GM23338 (cell line): Measurements from ENCODE around the gene MICAL3. TPM values are rescaled to one million over a fixed set of nuclear protein-coding genes. Genes with fewer than 3 reads are reported as not detected.

Experiments used
- ATAC-seq: fragments of 200-7000 bp; cut with Tn5 transposase; 3 replicates; pipeline ENCODE4 v1.9.1; 2020
- DNase-seq: peaks from one replicate; pipeline ENCODE4 v3.0.0-alpha.2; 2015; ENCODE audit warnings: low spot score
- H2AFZ ChIP-seq: fragments of 200-600 bp; sonication (generic); 2 replicates; pipeline ENCODE4 v1.8.0; 2016; ENCODE audit warnings: antibody characterized with exemption, mild to moderate bottlenecking, moderate library complexity
- H3F3A ChIP-seq: fragments of 200-600 bp; sonication (generic); replicated peaks from 2 replicates; pipeline ENCODE4 v1.8.0; 2017; ENCODE audit warnings: antibody characterized with exemption, mixed run types, low read depth
- H3K27ac ChIP-seq: fragments of 200-600 bp; sonication (generic); 2 replicates; pipeline ENCODE4 v1.6.1; 2016; ENCODE audit warnings: low read depth
- H3K27me3 ChIP-seq: fragments of 200-600 bp; sonication (generic); 2 replicates; pipeline ENCODE4 v1.8.0; 2016; ENCODE audit warnings: mild to moderate bottlenecking, mixed run types, moderate library complexity; ENCODE audit not compliant: insufficient read depth
- H3K36me3 ChIP-seq: fragments of 200-600 bp; sonication (generic); 2 replicates; pipeline ENCODE4 v1.8.0; 2016; ENCODE audit warnings: mild to moderate bottlenecking; ENCODE audit not compliant: insufficient read depth
- H3K4me1 ChIP-seq: fragments of 200-600 bp; sonication (generic); 2 replicates; pipeline ENCODE4 v1.8.0; 2016; ENCODE audit warnings: mild to moderate bottlenecking, moderate library complexity; ENCODE audit not compliant: insufficient read depth
- H3K4me2 ChIP-seq: fragments of 200-600 bp; sonication (generic); 2 replicates; pipeline ENCODE4 v1.7.1; 2017; ENCODE audit warnings: mixed run types
- H3K4me3 ChIP-seq: fragments of 200-600 bp; sonication (generic); 2 replicates; pipeline ENCODE4 v1.6.1; 2016; ENCODE audit warnings: mixed run types
- H3K79me2 ChIP-seq: fragments of 200-600 bp; sonication (generic); replicated peaks from 2 replicates; pipeline ENCODE4 v1.8.0; 2017; ENCODE audit warnings: mild to moderate bottlenecking; ENCODE audit not compliant: insufficient read depth
- H3K9me2 ChIP-seq: fragments of 200-600 bp; sonication (generic); 2 replicates; pipeline ENCODE4 v1.8.0; 2017; ENCODE audit not compliant: insufficient read depth
- H4K20me1 ChIP-seq: fragments of 200-600 bp; sonication (generic); replicated peaks from 2 replicates; pipeline ENCODE4 v1.8.0; 2017; ENCODE audit warnings: mild to moderate bottlenecking; ENCODE audit not compliant: insufficient read depth
- H3K27ac Mint-ChIP-seq: 2 replicates; pipeline ENCODE4 v1.8.0; 2020; ENCODE audit warnings: inconsistent platforms, mild to moderate bottlenecking, moderate library complexity, mixed read lengths
- H3K27me3 Mint-ChIP-seq: 3 replicates; pipeline ENCODE4 v1.8.0; 2022; ENCODE audit warnings: low read depth, mild to moderate bottlenecking, moderate library complexity, mixed read lengths, inconsistent platforms; ENCODE audit not compliant: insufficient read depth, poor library complexity
- H3K36me3 Mint-ChIP-seq: 3 replicates; pipeline ENCODE4 v1.8.0; 2021; ENCODE audit warnings: low read depth, mild to moderate bottlenecking, inconsistent platforms, moderate library complexity, mixed read lengths
- H3K4me1 Mint-ChIP-seq: 3 replicates; pipeline ENCODE4 v1.8.0; 2020; ENCODE audit warnings: mild to moderate bottlenecking, inconsistent platforms, mixed read lengths
- H3K4me3 Mint-ChIP-seq: 3 replicates; pipeline ENCODE4 v1.8.0; 2021; ENCODE audit warnings: moderate library complexity, mild to moderate bottlenecking, inconsistent platforms, mixed read lengths
- H3K9me3 Mint-ChIP-seq: 3 replicates; pipeline ENCODE4 v1.8.0; 2020; ENCODE audit warnings: moderate library complexity, mild to moderate bottlenecking, inconsistent platforms, mixed read lengths
- CREB1 ChIP-seq: fragments of 250-450 bp; sonication (Bioruptor Pico); IDR thresholded peaks from 2 replicates; pipeline ENCODE4 v1.5.0; 2020; ENCODE audit warnings: low read depth, mild to moderate bottlenecking, moderate library complexity
- EZH2 ChIP-seq: fragments of 200-600 bp; sonication (generic); IDR thresholded peaks from one replicate; pipeline ENCODE4 v1.8.0; 2017; ENCODE audit warnings: antibody characterized with exemption, mild to moderate bottlenecking, low read depth; ENCODE audit not compliant: unreplicated experiment
- EZH2phosphoT487 ChIP-seq: fragments of 200-600 bp; sonication (generic); IDR thresholded peaks from one replicate; pipeline ENCODE4 v1.8.1; 2018; ENCODE audit warnings: antibody characterized with exemption; ENCODE audit not compliant: unreplicated experiment
- JUNB ChIP-seq: IDR thresholded peaks from one replicate; pipeline ENCODE4 v1.6.1; 2016; ENCODE audit warnings: antibody characterized with exemption; ENCODE audit not compliant: unreplicated experiment
- NANOG ChIP-seq: IDR thresholded peaks from 2 replicates; pipeline ENCODE4 v1.6.1; 2016; ENCODE audit warnings: antibody characterized with exemption, borderline replicate concordance
- POLR2AphosphoS5 ChIP-seq: IDR thresholded peaks from 2 replicates; pipeline ENCODE4 v1.6.1; 2016; ENCODE audit warnings: antibody characterized with exemption, low read depth
- STAT1 ChIP-seq: IDR thresholded peaks from one replicate; pipeline ENCODE4 v1.6.1; 2016; ENCODE audit warnings: antibody characterized with exemption; ENCODE audit not compliant: unreplicated experiment
- ZNF114 ChIP-seq: fragments of 250-450 bp; sonication (Bioruptor Pico); IDR thresholded peaks from 2 replicates; pipeline ENCODE4 v1.5.0; 2020; ENCODE audit warnings: mild to moderate bottlenecking, moderate library complexity
- ZNF331 ChIP-seq: fragments of 250-450 bp; sonication (Bioruptor Pico); IDR thresholded peaks from 2 replicates; pipeline ENCODE4 v1.5.0; 2020; ENCODE audit warnings: low read depth, mild to moderate bottlenecking, moderate library complexity
- polyA plus RNA-seq: library from polyadenylated mRNA; unstranded; fragments of >200 nt; fragmentation: Nextera tagmentation; extraction: Ambion mirVana; gene quantifications from 2 replicates; pipeline ENCODE4 v1.2.1, GENCODE V29; 2016
- total RNA-seq: library from RNA; depleted of rRNA; stranded (reverse); fragments of >200 nt; shearing (Covaris generic); gene quantifications from 2 replicates; pipeline ENCODE4 v1.2.3, GENCODE V29; 2014
- TF ChIP-seq, protein P1 (sequence below): IDR thresholded peaks from 2 replicates; pipeline ENCODE4 v1.6.1; 2016; ENCODE audit warnings: antibody characterized with exemption
- TF ChIP-seq, protein P2 (sequence below): fragments of 250-450 bp; sonication (Bioruptor Pico); IDR thresholded peaks from 2 replicates; pipeline ENCODE4 v1.5.0; 2020; ENCODE audit warnings: mild to moderate bottlenecking, moderate library complexity
- TF ChIP-seq, protein P3 (sequence below), 2 experiments: fragments of 200-600 bp in 1 of 2; sonication (generic) in 1 of 2; conservative IDR thresholded peaks; 2 replicates each; pipeline versions ENCODE4 v1.5.1 to v1.6.1; 2016 to 2017; ENCODE audit warnings: antibody characterized with exemption in 2 of 2, low read depth in 2 of 2, mild to moderate bottlenecking in 2 of 2, moderate library complexity in 1 of 2
- TF ChIP-seq, protein P4 (sequence below): IDR thresholded peaks from one replicate; pipeline ENCODE4 v1.6.1; 2018; ENCODE audit warnings: antibody characterized with exemption; ENCODE audit not compliant: unreplicated experiment

The MICAL3 gene
- total and polyA plus RNA-seq, 2 experiments from 2014 or later: 10.1 to 33.9 TPM

DNA sequence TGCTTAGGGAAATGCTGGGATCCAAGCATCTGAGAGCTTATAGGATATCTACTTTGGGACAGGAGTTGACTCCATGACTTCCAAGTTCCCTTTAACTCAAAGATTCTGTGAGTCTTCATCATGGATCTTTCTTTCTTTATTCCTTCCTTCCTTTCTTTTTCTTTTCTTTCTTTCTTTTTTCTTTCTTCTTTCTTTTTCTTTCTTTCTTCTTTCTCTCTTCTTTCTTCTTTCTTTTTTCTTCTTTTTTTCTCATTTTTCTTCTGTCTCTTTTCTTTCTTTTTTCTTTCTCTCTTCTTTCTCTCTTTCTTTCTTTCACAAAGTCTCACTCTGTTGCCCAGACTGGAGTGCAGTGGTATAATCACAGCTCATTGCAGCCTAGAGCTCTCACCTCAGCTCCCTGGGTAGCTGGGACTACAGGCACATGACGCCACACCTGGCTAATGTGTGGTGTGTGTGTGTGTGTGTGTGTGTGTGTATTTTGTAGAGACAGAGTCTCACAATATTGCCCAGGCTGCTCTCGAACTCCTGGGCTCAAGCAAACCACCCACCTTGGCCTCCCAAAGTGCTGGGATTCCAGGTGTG is 5.4 kb upstream of the MICAL3 start:
- no peaks in the 10 kb centered on the region for H3K36me3 Mint-ChIP-seq
- H3K9me3 Mint-ChIP-seq: no peaks in the 10 kb centered on the region
- H3K9me2 ChIP-seq: no peaks in the 10 kb centered on the region
- H3K79me2 ChIP-seq: no peaks in the 10 kb centered on the region
- no peak for DNase-seq
- TF ChIP-seq NANOG (no peak), ZNF331 (CRISPR knock-in tag) (no peak), JUNB (no peak), POLR2AphosphoS5 (no peak), EZH2phosphoT487 (no peak), STAT1 (no peak), EZH2 (no peak), ZNF114 (no peak), CREB1 (CRISPR knock-in tag) (no peak)
- TF ChIP-seq, protein P1, sequence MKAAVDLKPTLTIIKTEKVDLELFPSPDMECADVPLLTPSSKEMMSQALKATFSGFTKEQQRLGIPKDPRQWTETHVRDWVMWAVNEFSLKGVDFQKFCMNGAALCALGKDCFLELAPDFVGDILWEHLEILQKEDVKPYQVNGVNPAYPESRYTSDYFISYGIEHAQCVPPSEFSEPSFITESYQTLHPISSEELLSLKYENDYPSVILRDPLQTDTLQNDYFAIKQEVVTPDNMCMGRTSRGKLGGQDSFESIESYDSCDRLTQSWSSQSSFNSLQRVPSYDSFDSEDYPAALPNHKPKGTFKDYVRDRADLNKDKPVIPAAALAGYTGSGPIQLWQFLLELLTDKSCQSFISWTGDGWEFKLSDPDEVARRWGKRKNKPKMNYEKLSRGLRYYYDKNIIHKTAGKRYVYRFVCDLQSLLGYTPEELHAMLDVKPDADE: no peak
- TF ChIP-seq, protein P2, sequence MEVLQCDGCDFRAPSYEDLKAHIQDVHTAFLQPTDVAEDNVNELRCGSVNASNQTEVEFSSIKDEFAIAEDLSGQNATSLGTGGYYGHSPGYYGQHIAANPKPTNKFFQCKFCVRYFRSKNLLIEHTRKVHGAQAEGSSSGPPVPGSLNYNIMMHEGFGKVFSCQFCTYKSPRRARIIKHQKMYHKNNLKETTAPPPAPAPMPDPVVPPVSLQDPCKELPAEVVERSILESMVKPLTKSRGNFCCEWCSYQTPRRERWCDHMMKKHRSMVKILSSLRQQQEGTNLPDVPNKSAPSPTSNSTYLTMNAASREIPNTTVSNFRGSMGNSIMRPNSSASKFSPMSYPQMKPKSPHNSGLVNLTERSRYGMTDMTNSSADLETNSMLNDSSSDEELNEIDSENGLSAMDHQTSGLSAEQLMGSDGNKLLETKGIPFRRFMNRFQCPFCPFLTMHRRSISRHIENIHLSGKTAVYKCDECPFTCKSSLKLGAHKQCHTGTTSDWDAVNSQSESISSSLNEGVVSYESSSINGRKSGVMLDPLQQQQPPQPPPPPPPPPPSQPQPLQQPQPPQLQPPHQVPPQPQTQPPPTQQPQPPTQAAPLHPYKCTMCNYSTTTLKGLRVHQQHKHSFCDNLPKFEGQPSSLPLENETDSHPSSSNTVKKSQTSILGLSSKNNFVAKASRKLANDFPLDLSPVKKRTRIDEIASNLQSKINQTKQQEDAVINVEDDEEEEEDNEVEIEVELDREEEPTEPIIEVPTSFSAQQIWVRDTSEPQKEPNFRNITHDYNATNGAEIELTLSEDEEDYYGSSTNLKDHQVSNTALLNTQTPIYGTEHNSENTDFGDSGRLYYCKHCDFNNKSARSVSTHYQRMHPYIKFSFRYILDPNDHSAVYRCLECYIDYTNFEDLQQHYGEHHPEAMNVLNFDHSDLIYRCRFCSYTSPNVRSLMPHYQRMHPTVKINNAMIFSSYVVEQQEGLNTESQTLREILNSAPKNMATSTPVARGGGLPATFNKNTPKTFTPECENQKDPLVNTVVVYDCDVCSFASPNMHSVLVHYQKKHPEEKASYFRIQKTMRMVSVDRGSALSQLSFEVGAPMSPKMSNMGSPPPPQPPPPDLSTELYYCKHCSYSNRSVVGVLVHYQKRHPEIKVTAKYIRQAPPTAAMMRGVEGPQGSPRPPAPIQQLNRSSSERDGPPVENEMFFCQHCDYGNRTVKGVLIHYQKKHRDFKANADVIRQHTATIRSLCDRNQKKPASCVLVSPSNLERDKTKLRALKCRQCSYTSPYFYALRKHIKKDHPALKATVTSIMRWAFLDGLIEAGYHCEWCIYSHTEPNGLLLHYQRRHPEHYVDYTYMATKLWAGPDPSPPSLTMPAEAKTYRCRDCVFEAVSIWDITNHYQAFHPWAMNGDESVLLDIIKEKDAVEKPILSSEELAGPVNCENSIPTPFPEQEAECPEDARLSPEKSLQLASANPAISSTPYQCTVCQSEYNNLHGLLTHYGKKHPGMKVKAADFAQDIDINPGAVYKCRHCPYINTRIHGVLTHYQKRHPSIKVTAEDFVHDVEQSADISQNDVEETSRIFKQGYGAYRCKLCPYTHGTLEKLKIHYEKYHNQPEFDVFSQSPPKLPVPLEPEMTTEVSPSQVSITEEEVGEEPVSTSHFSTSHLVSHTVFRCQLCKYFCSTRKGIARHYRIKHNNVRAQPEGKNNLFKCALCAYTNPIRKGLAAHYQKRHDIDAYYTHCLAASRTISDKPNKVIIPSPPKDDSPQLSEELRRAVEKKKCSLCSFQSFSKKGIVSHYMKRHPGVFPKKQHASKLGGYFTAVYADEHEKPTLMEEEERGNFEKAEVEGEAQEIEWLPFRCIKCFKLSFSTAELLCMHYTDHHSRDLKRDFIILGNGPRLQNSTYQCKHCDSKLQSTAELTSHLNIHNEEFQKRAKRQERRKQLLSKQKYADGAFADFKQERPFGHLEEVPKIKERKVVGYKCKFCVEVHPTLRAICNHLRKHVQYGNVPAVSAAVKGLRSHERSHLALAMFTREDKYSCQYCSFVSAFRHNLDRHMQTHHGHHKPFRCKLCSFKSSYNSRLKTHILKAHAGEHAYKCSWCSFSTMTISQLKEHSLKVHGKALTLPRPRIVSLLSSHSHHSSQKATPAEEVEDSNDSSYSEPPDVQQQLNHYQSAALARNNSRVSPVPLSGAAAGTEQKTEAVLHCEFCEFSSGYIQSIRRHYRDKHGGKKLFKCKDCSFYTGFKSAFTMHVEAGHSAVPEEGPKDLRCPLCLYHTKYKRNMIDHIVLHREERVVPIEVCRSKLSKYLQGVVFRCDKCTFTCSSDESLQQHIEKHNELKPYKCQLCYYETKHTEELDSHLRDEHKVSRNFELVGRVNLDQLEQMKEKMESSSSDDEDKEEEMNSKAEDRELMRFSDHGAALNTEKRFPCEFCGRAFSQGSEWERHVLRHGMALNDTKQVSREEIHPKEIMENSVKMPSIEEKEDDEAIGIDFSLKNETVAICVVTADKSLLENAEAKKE: no peak
- TF ChIP-seq, protein P3, sequence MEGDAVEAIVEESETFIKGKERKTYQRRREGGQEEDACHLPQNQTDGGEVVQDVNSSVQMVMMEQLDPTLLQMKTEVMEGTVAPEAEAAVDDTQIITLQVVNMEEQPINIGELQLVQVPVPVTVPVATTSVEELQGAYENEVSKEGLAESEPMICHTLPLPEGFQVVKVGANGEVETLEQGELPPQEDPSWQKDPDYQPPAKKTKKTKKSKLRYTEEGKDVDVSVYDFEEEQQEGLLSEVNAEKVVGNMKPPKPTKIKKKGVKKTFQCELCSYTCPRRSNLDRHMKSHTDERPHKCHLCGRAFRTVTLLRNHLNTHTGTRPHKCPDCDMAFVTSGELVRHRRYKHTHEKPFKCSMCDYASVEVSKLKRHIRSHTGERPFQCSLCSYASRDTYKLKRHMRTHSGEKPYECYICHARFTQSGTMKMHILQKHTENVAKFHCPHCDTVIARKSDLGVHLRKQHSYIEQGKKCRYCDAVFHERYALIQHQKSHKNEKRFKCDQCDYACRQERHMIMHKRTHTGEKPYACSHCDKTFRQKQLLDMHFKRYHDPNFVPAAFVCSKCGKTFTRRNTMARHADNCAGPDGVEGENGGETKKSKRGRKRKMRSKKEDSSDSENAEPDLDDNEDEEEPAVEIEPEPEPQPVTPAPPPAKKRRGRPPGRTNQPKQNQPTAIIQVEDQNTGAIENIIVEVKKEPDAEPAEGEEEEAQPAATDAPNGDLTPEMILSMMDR (conservative IDR thresholded peaks at IDR 0.05; ENCODE audit: low read depth in 2 of 2): no peak
- TF ChIP-seq, protein P4, sequence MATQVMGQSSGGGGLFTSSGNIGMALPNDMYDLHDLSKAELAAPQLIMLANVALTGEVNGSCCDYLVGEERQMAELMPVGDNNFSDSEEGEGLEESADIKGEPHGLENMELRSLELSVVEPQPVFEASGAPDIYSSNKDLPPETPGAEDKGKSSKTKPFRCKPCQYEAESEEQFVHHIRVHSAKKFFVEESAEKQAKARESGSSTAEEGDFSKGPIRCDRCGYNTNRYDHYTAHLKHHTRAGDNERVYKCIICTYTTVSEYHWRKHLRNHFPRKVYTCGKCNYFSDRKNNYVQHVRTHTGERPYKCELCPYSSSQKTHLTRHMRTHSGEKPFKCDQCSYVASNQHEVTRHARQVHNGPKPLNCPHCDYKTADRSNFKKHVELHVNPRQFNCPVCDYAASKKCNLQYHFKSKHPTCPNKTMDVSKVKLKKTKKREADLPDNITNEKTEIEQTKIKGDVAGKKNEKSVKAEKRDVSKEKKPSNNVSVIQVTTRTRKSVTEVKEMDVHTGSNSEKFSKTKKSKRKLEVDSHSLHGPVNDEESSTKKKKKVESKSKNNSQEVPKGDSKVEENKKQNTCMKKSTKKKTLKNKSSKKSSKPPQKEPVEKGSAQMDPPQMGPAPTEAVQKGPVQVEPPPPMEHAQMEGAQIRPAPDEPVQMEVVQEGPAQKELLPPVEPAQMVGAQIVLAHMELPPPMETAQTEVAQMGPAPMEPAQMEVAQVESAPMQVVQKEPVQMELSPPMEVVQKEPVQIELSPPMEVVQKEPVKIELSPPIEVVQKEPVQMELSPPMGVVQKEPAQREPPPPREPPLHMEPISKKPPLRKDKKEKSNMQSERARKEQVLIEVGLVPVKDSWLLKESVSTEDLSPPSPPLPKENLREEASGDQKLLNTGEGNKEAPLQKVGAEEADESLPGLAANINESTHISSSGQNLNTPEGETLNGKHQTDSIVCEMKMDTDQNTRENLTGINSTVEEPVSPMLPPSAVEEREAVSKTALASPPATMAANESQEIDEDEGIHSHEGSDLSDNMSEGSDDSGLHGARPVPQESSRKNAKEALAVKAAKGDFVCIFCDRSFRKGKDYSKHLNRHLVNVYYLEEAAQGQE: no peak
- peaks cover 17% of the 10 kb centered on the region for H3K27me3 Mint-ChIP-seq
- H3K4me3 Mint-ChIP-seq: no peak overlapping the region
- H3K27me3 ChIP-seq: peaks cover 26% of the 10 kb centered on the region
- H3F3A ChIP-seq: no peaks in the 10 kb centered on the region
- no peak overlapping the region for H3K27ac ChIP-seq
- ATAC-seq: no peak
- H3K4me1 Mint-ChIP-seq: peaks cover 4% of the 10 kb centered on the region
- H4K20me1 ChIP-seq: peaks cover 7% of the 10 kb centered on the region; the same call in 1 of the 2 replicates
- H2AFZ ChIP-seq: no peak overlapping the region
- no peak overlapping the region for H3K27ac Mint-ChIP-seq
- H3K4me2 ChIP-seq: no peak overlapping the region
- H3K4me1 ChIP-seq: no peaks in the 10 kb centered on the region; the same call in 1 of the 2 replicates
- no peak overlapping the region for H3K4me3 ChIP-seq
- H3K36me3 ChIP-seq: no peaks in the 10 kb centered on the region
